Measurements from ENCODE around the gene DLG2. TPM values are rescaled to one million over a fixed set of nuclear protein-coding genes. Genes with fewer than 3 reads are reported as not detected.

The DLG2 gene
- total and polyA plus RNA-seq, 9 of the 15 experiments (the other 6 are each of a cell fraction or from before 2014, with no cell fraction given), result 0.52 to 1.6 (median 0.95) TPM

- Histone ChIP-seq H3K9ac (ENCODE audit: insufficient read depth in 1 of 2, low read depth in 2 of 2, low read length in 2 of 2) (no peak overlapping the region), H3K36me3 (ENCODE audit: control insufficient read depth, insufficient read depth, low read length) (no peaks in the 10 kb centered on the region), H3K4me3 (no peak overlapping the region), H3K4me2 (ENCODE audit: insufficient read depth, low read length) (no peak overlapping the region), H3K79me2 (ENCODE audit: control insufficient read depth, insufficient read depth, low read length) (no peaks in the 10 kb centered on the region), H3K27ac (ENCODE audit: extremely low read depth, low read depth, low read length) (no peak overlapping the region), H4K20me1 (replicated peaks; ENCODE audit: control insufficient read depth, insufficient read depth, low read length) (no peaks in the 10 kb centered on the region), H3K4me1 (replicated peaks in 1 of 2; ENCODE audit: control insufficient read depth in 2 of 2, insufficient read depth in 2 of 2, low read length in 2 of 2) (no peaks in the 10 kb centered on the region), H3K9me1 (ENCODE audit: control insufficient read depth, insufficient read depth, low read length) (no peaks in the 10 kb centered on the region), H2AFZ (ENCODE audit: low read depth, low read length) (no peak overlapping the region), H3K9me3 (replicated peaks; ENCODE audit: control insufficient read depth, insufficient read depth, low read depth, low read length) (no peaks in the 10 kb centered on the region; the same call in 1 of the 2 replicates), H3K27me3 (ENCODE audit: control insufficient read depth in 2 of 2, insufficient read depth in 2 of 2, low read length in 2 of 2) (no peaks in the 10 kb centered on the region)
- no TSS peak for BruUV-seq (replicated peaks)
- FAIRE-seq (no peak), DNase-seq (ENCODE audit: extremely low read depth in 1 of 4, low spot score in 3 of 4) (no peak), ATAC-seq (no peak)
- ChIA-PET POLR2A (no interaction called here), CTCF (ENCODE audit: low intra/inter-chr PET ratio) (no interaction called here)
- WGBS (ENCODE audit: insufficient coverage, low coverage, missing lambda C conversion rate), result 11% methylated on average over 4 of the region's 4 CpGs
- intact Hi-C loops (cut with micrococcal nuclease) (no loop called here), in situ Hi-C loops (cut with MboI) (no loop called here)
- TF ChIP-seq ZNF24 (IDR thresholded peaks at IDR 0.05), result no peak
- no peak for TF ChIP-seq HMGXB4 (CRISPR knock-in tag; IDR thresholded peaks at IDR 0.05)
- TF ChIP-seq ARID4B (CRISPR knock-in tag; IDR thresholded peaks at IDR 0.05), result no peak
Observed at GRCh38 chr11:83954780-83955179, 1672.4 kb downstream of the DLG2 start.

All from K562 (cell line).